DND-41 (cell line): Measurements from ENCODE around the gene SEMA7A.

Experiments
- ATAC-seq: fragments of 200-7000 bp; cut with Tn5 transposase; 3 replicates; pipeline ENCODE4 v1.9.1; 2021; ENCODE audit warnings: low read depth; ENCODE audit not compliant: insufficient read depth
- DNase-seq: peaks from one replicate; pipeline ENCODE4 v3.0.0-alpha.2; 2020
- H2AFZ ChIP-seq: 2 replicates; pipeline ENCODE4 v1.6.0; 2012; ENCODE audit warnings: low read depth, low read length
- H3K27ac ChIP-seq: 2 replicates; pipeline ENCODE4 v1.5.1; 2012; ENCODE audit warnings: low read length, inconsistent platforms
- H3K27me3 ChIP-seq: fragments of 200-600 bp; sonication (generic); 2 replicates; pipeline ENCODE4 v1.6.0; 2012; ENCODE audit warnings: low read length, mild to moderate bottlenecking, inconsistent platforms; ENCODE audit not compliant: insufficient read depth, poor library complexity
- H3K36me3 ChIP-seq: 2 replicates; pipeline ENCODE4 v1.5.1; 2012; ENCODE audit warnings: low read length, inconsistent platforms; ENCODE audit not compliant: insufficient read depth
- H3K4me1 ChIP-seq: 2 replicates; pipeline ENCODE4 v1.5.1; 2012; ENCODE audit warnings: mild to moderate bottlenecking, low read length; ENCODE audit not compliant: insufficient read depth
- H3K4me2 ChIP-seq: 2 replicates; pipeline ENCODE4 v1.6.0; 2012; ENCODE audit warnings: mild to moderate bottlenecking, moderate library complexity, low read length, inconsistent platforms; ENCODE audit not compliant: insufficient read depth
- H3K4me3 ChIP-seq, 2 experiments: fragments of 200-600 bp in 1 of 2; shearing (Covaris generic) in 1 of 2; 2 replicates each; pipeline ENCODE4 v1.5.1; 2012 to 2016; ENCODE audit warnings: inconsistent platforms in 2 of 2, low read length in 2 of 2, mild to moderate bottlenecking in 2 of 2, low read depth in 1 of 2, moderate library complexity in 1 of 2
- H3K79me2 ChIP-seq: 2 replicates; pipeline ENCODE4 v1.6.0; 2012; ENCODE audit warnings: low read length, inconsistent platforms; ENCODE audit not compliant: insufficient read depth
- H3K9ac ChIP-seq: 2 replicates; pipeline ENCODE4 v1.6.0; 2012; ENCODE audit warnings: low read depth, mild to moderate bottlenecking, inconsistent platforms, low read length, moderate library complexity
- H3K9me3 ChIP-seq: 2 replicates; pipeline ENCODE4 v1.5.1; 2012; ENCODE audit warnings: low read length, moderate library complexity, mild to moderate bottlenecking, inconsistent platforms; ENCODE audit not compliant: insufficient read depth, severe bottlenecking
- H4K20me1 ChIP-seq: 2 replicates; pipeline ENCODE4 v1.6.0; 2012; ENCODE audit warnings: low read length; ENCODE audit not compliant: insufficient read depth
- CTCF ChIP-seq: IDR thresholded peaks from 2 replicates; pipeline ENCODE4 v1.5.1; 2012; ENCODE audit warnings: borderline replicate concordance, low read length, moderate library complexity, mild to moderate bottlenecking; ENCODE audit not compliant: poor library complexity, severe bottlenecking; ENCODE audit errors: extremely low read depth
- EZH2 ChIP-seq: IDR thresholded peaks from 3 replicates; pipeline ENCODE4 v1.6.1; 2012; ENCODE audit warnings: borderline replicate concordance, low read depth, mild to moderate bottlenecking, moderate library complexity, low read length, inconsistent platforms; ENCODE audit not compliant: severe bottlenecking

SEMA7A gene

GRCh38 chr15:74393423-74393822, 40.3 kb downstream of the SEMA7A start:
- Histone ChIP-seq H2AFZ (no peak overlapping the region), H3K9ac (no peak overlapping the region), H3K79me2 (no peaks in the 10 kb centered on the region), H3K27ac (no peak overlapping the region), H3K4me3 (no peak overlapping the region), H3K4me1 (peaks cover 28% of the 10 kb centered on the region), H3K9me3 (no peaks in the 10 kb centered on the region), H3K27me3 (no peaks in the 10 kb centered on the region), H3K36me3 (no peaks in the 10 kb centered on the region), H4K20me1 (no peaks in the 10 kb centered on the region), H3K4me2 (no peak overlapping the region)
- ATAC-seq (no peak), DNase-seq (no peak)
- no peak for TF ChIP-seq EZH2
- TF ChIP-seq CTCF, result no peak

- Histone ChIP-seq H3K4me3 (no peak overlapping the region), H3K4me1 (peaks cover 22% of the 10 kb centered on the region), H3K9ac (no peak overlapping the region), H3K4me2 (no peak overlapping the region), H4K20me1 (no peaks in the 10 kb centered on the region), H3K9me3 (no peaks in the 10 kb centered on the region), H3K27ac (no peak overlapping the region), H3K36me3 (no peaks in the 10 kb centered on the region), H3K79me2 (no peaks in the 10 kb centered on the region), H3K27me3 (no peaks in the 10 kb centered on the region), H2AFZ (no peak overlapping the region)
- ATAC-seq (no peak), DNase-seq (no peak)
- no peak for TF ChIP-seq EZH2
- TF ChIP-seq CTCF, result no peak
Measured at GRCh38 chr15:74392902-74393301, 40.9 kb downstream of the SEMA7A start.

- H3K4me1 ChIP-seq, result peaks cover 18% of the 10 kb centered on the region
- H3K4me3 ChIP-seq, result no peak overlapping the region
- no peaks in the 10 kb centered on the region for H3K27me3 ChIP-seq
- no peaks in the 10 kb centered on the region for H3K9me3 ChIP-seq
- no peak overlapping the region for H3K9ac ChIP-seq
- TF ChIP-seq CTCF, result no peak
- TF ChIP-seq EZH2, result no peak
- H3K4me2 ChIP-seq, result no peak overlapping the region
- DNase-seq (no peak), ATAC-seq (no peak)
- no peaks in the 10 kb centered on the region for H3K79me2 ChIP-seq
- H3K27ac ChIP-seq, result no peak overlapping the region
- no peak overlapping the region for H2AFZ ChIP-seq
- no peaks in the 10 kb centered on the region for H4K20me1 ChIP-seq
- no peaks in the 10 kb centered on the region for H3K36me3 ChIP-seq
Measured at GRCh38 chr15:74392451-74392830, 41.3 kb downstream of the SEMA7A start.
